ENCODE results near the gene GTF3C2.

DNA sequence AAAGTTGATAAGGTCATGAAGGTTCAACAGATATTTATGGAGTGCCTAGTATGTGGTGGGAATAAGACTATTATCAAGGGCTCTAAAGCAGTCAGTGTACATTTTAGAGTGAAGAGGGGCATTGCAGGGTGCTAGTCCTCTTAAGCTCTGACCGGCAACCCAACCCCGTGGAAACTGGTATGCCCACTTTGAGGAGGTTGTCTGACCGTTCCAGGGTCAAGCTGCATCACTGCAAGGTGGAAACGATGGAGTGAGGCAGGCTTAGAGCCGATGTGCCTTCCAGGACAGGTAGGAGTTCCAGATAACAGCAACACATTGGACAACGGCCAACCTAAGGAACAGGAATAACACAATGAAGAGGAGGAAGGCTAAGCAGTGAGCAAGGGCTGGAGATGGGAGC is 46.9 kb downstream of the GTF3C2 start:
- TF ChIP-seq CTCF (conservative IDR thresholded peaks at IDR 0.05; ENCODE audit: low read length), result no peak
- TF ChIP-seq EZH2phosphoT487 (IDR thresholded peaks at IDR 0.05; ENCODE audit: borderline replicate concordance), result no peak

All from Loucy (cell line).